IPS-15b (cell line): Measurements from ENCODE around the gene RABGGTA.

Experiments
- H3K27me3 ChIP-seq: one replicate; pipeline ENCODE4 v1.6.1; 2013; ENCODE audit warnings: low read length; ENCODE audit not compliant: control insufficient read depth, insufficient read depth
- H3K36me3 ChIP-seq: one replicate; pipeline ENCODE4 v1.6.1; 2013; ENCODE audit warnings: low read length; ENCODE audit not compliant: control insufficient read depth, insufficient read depth
- H3K4me1 ChIP-seq: one replicate; pipeline ENCODE4 v1.6.1; 2013; ENCODE audit warnings: mild to moderate bottlenecking, low read length; ENCODE audit not compliant: control insufficient read depth, insufficient read depth
- H3K4me3 ChIP-seq: one replicate; pipeline ENCODE4 v1.5.1; 2013; ENCODE audit warnings: low read depth, low read length
- H3K9ac ChIP-seq: one replicate; pipeline ENCODE4 v1.6.1; 2013; ENCODE audit warnings: low read depth, mild to moderate bottlenecking, low read length
- H3K9me3 ChIP-seq: one replicate; pipeline ENCODE4 v1.6.1; 2013; ENCODE audit warnings: mild to moderate bottlenecking, low read length; ENCODE audit not compliant: control insufficient read depth, insufficient read depth

The RABGGTA gene

GRCh38 chr14:24238527-24239037, 32.8 kb downstream of the RABGGTA start:
- Histone ChIP-seq H3K9me3 (no peaks in the 10 kb centered on the region), H3K36me3 (peaks cover 37% of the 10 kb centered on the region), H3K9ac (no peak overlapping the region), H3K4me1 (no peaks in the 10 kb centered on the region), H3K27me3 (no peaks in the 10 kb centered on the region), H3K4me3 (no peak overlapping the region)

- Histone ChIP-seq H3K4me1 (no peaks in the 10 kb centered on the region), H3K9ac (no peak overlapping the region)
These were observed 33.3 kb downstream of the RABGGTA start for GRCh38 chr14:24238123-24238522.

GRCh38 chr14:24237463-24237955, 33.9 kb downstream of the RABGGTA start:
- no peak overlapping the region for H3K4me3 ChIP-seq
- H3K36me3 ChIP-seq = peaks cover 37% of the 10 kb centered on the region
- H3K4me1 ChIP-seq = no peaks in the 10 kb centered on the region
- no peaks in the 10 kb centered on the region for H3K27me3 ChIP-seq
- H3K9ac ChIP-seq = no peak overlapping the region
- H3K9me3 ChIP-seq = no peaks in the 10 kb centered on the region

More at GRCh38 chr14:24238123-24238522, 33.3 kb downstream of the RABGGTA start:
- Histone ChIP-seq H3K4me3 (no peak overlapping the region), H3K27me3 (no peaks in the 10 kb centered on the region), H3K9me3 (no peaks in the 10 kb centered on the region), H3K36me3 (peaks cover 37% of the 10 kb centered on the region)

GRCh38 chr14:24236689-24237462, 34.5 kb downstream of the RABGGTA start:
- peaks cover 37% of the 10 kb centered on the region for H3K36me3 ChIP-seq
- H3K4me3 ChIP-seq = no peak overlapping the region
- no peaks in the 10 kb centered on the region for H3K9me3 ChIP-seq
- H3K9ac ChIP-seq = no peak overlapping the region
- no peaks in the 10 kb centered on the region for H3K27me3 ChIP-seq
- H3K4me1 ChIP-seq = no peaks in the 10 kb centered on the region

DNA sequence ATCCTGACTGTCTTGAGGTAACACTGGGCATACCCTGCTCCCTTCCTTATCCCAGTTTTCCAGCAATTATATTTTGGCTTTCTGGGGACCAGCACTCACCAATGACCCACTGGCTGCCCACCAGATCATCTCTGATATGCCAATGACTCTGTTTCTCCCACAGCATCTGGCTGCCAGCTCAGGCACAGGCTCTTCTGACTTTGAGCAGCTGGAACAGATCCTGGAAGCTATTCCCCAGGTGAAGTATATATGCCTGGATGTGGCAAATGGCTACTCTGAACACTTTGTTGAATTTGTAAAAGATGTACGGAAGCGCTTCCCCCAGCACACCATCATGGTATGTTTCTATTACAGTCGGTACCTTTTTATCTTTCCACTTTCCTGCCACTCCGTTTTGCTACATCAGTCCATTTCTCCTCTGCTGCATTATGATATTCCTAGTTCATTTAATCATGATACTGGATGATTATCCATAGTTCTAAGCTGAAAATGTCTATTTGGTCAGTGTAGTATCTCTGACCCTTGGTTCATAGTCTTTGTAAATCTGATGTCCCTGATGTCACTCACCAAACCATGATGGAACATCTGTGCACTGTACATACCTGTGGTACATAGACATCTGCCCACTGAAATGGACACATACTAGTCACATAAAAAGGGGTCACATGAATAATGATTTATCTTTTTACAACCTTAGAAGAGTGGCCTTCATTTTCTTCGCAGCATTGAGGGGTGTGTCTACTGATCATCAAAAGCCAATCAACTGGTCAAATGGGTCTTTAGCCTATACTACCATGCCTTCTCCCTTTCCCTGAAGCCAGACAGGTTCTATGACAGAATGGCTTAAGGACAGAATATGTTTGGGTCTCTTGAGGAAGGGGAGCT, 35.4 kb downstream of the RABGGTA start:
- Histone ChIP-seq H3K4me3 (no peak overlapping the region), H3K36me3 (peaks cover 36% of the 10 kb centered on the region), H3K9ac (no peak overlapping the region), H3K27me3 (no peaks in the 10 kb centered on the region), H3K9me3 (no peaks in the 10 kb centered on the region), H3K4me1 (no peaks in the 10 kb centered on the region)

- Histone ChIP-seq H3K9ac (no peak overlapping the region), H3K4me1 (no peaks in the 10 kb centered on the region), H3K9me3 (no peaks in the 10 kb centered on the region), H3K27me3 (no peaks in the 10 kb centered on the region), H3K36me3 (peaks cover 24% of the 10 kb centered on the region), H3K4me3 (no peak overlapping the region)
These were observed 37.0 kb downstream of the RABGGTA start for GRCh38 chr14:24234095-24235005.

DNA sequence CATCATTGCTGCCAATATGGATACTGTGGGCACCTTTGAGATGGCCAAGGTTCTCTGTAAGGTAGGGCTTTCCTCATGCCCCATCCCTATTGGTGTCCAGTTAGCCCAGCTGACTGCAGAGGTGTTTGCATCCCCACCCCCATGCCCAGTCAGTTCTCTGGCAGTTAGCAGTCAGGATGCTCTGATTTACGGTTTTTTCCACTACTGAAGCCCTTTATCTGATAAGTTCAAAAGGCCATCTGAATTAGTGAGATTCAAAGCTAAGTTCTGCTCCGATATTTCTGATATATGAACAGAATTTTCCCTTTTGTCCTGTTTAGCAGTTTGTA, 37.9 kb downstream of the RABGGTA start:
- Histone ChIP-seq H3K36me3 (peaks cover 18% of the 10 kb centered on the region), H3K4me1 (no peaks in the 10 kb centered on the region), H3K27me3 (no peaks in the 10 kb centered on the region), H3K9me3 (no peaks in the 10 kb centered on the region), H3K9ac (peak overlapping the region; percentile 38), H3K4me3 (peak overlapping the region; percentile 97)

- Histone ChIP-seq H3K36me3 (peaks cover 12% of the 10 kb centered on the region), H3K4me3 (peak within 1 kb of the TSS; percentile 97), H3K9ac (peak within 1 kb of the TSS; percentile 87), H3K4me1 (no peaks in the 10 kb centered on the region), H3K27me3 (no peaks in the 10 kb centered on the region), H3K9me3 (no peaks in the 10 kb centered on the region)
These were observed 38.5 kb downstream of the RABGGTA start, which contains the start of gene GMPR2 for GRCh38 chr14:24232645-24233537. GMPR2 (plus strand) TSS chr14:24232929; CDS start chr14:24233254, 325 bp downstream.

GRCh38 chr14:24232121-24232644, 39.2 kb downstream of the RABGGTA start, which contains the start of gene NEDD8:
NEDD8 (minus strand) TSS chr14:24232367; CDS start chr14:24232267, 100 bp downstream.
- H3K36me3 ChIP-seq = peaks cover 9% of the 10 kb centered on the region
- no peaks in the 10 kb centered on the region for H3K4me1 ChIP-seq

More at GRCh38 chr14:24232121-24232644, 39.2 kb downstream of the RABGGTA start, which contains the start of gene NEDD8:
- no peaks in the 10 kb centered on the region for H3K9me3 ChIP-seq
- H3K4me3 ChIP-seq = peak within 1 kb of the TSS; percentile 97
- H3K9ac ChIP-seq = peak within 1 kb of the TSS; percentile 87
- H3K27me3 ChIP-seq = no peaks in the 10 kb centered on the region
